Osteocyte (in vitro differentiated cells): ENCODE measurements around the gene TBX2. TPM values are rescaled to one million over a fixed set of nuclear protein-coding genes. Genes with fewer than 3 reads are reported as not detected.

Experiments used
- DNase-seq: peaks from one replicate; pipeline ENCODE4 v3.0.0; 2021; ENCODE audit warnings: mixed read lengths; ENCODE audit not compliant: unreplicated experiment; ENCODE audit errors: extremely low spot score
- H3K27ac Mint-ChIP-seq: one replicate; pipeline ENCODE4 v1.8.0; 2021; ENCODE audit warnings: mild to moderate bottlenecking, mixed read lengths; ENCODE audit not compliant: unreplicated experiment
- H3K27me3 Mint-ChIP-seq: one replicate; pipeline ENCODE4 v1.8.0; 2021; ENCODE audit warnings: mixed read lengths; ENCODE audit not compliant: unreplicated experiment
- H3K36me3 Mint-ChIP-seq: one replicate; pipeline ENCODE4 v1.8.0; 2021; ENCODE audit warnings: mixed read lengths; ENCODE audit not compliant: unreplicated experiment
- H3K4me1 Mint-ChIP-seq: one replicate; pipeline ENCODE4 v1.8.0; 2021; ENCODE audit warnings: mixed read lengths; ENCODE audit not compliant: unreplicated experiment
- H3K4me3 Mint-ChIP-seq: one replicate; pipeline ENCODE4 v1.8.0; 2021; ENCODE audit warnings: mild to moderate bottlenecking, moderate library complexity, mixed read lengths; ENCODE audit not compliant: unreplicated experiment
- H3K9me3 Mint-ChIP-seq: one replicate; pipeline ENCODE4 v1.8.0; 2021; ENCODE audit warnings: mixed read lengths; ENCODE audit not compliant: unreplicated experiment
- CTCF ChIP-seq: fragments of 200-600 bp; sonication (generic); IDR thresholded peaks from 2 replicates; pipeline ENCODE4 v1.5.0; 2021; ENCODE audit warnings: antibody characterized with exemption, mild to moderate bottlenecking, moderate library complexity
- total RNA-seq: library from RNA; stranded (reverse); gene quantifications from 2 replicates; pipeline ENCODE4 v1.2.1, GENCODE V29; 2021

Gene TBX2
- total RNA-seq, 1 donor from 2014 or later = 25.9 TPM

DNA sequence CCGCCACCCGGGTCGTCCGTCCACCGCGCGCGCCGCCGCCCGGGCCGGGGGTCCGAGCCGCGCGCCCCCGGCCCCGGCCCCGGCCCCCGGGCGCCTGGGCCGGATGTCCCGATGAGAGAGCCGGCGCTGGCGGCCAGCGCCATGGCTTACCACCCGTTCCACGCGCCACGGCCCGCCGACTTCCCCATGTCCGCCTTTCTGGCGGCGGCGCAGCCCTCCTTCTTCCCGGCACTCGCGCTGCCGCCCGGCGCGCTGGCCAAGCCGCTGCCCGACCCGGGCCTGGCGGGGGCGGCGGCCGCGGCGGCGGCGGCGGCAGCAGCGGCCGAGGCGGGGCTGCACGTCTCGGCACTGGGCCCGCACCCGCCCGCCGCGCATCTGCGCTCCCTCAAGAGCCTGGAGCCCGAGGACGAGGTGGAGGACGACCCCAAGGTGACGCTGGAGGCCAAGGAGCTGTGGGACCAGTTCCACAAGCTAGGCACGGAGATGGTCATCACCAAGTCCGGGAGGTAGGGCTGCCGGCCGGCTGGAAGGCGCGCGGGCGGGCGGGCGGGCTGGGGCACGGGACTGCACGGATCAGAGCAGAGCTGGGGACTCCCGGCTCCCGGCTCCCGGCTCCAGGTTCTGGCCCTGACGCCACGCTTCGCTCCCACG lies 548 bp downstream of the TBX2 start:
- H3K27me3 Mint-ChIP-seq = no peaks in the 10 kb centered on the region
- H3K27ac Mint-ChIP-seq = peak overlapping the region; percentile 87
- peaks cover 14% of the 10 kb centered on the region for H3K36me3 Mint-ChIP-seq
- H3K4me1 Mint-ChIP-seq = peaks cover 29% of the 10 kb centered on the region
- peak overlapping the region; percentile 84 for H3K4me3 Mint-ChIP-seq
- no peak for TF ChIP-seq CTCF
- no peak for DNase-seq
- H3K9me3 Mint-ChIP-seq = no peaks in the 10 kb centered on the region

GRCh38 chr17:61400717-61401388 lies 1.2 kb downstream of the TBX2 start:
- peak overlapping the region; percentile 87 for H3K27ac Mint-ChIP-seq
- H3K4me3 Mint-ChIP-seq = peak overlapping the region; percentile 84
- peaks cover 29% of the 10 kb centered on the region for H3K4me1 Mint-ChIP-seq
- no peak for DNase-seq
- peaks cover 14% of the 10 kb centered on the region for H3K36me3 Mint-ChIP-seq
- no peaks in the 10 kb centered on the region for H3K9me3 Mint-ChIP-seq
- no peaks in the 10 kb centered on the region for H3K27me3 Mint-ChIP-seq
- TF ChIP-seq CTCF = no peak

GRCh38 chr17:61401389-61402072 lies 1.9 kb downstream of the TBX2 start:
- no peak for TF ChIP-seq CTCF
- DNase-seq = no peak
- H3K9me3 Mint-ChIP-seq = no peaks in the 10 kb centered on the region
- H3K27me3 Mint-ChIP-seq = no peaks in the 10 kb centered on the region
- peaks cover 29% of the 10 kb centered on the region for H3K4me1 Mint-ChIP-seq
- H3K27ac Mint-ChIP-seq = peak overlapping the region; percentile 87
- peak overlapping the region; percentile 84 for H3K4me3 Mint-ChIP-seq
- H3K36me3 Mint-ChIP-seq = peaks cover 16% of the 10 kb centered on the region

GRCh38 chr17:61402073-61402541 lies 2.5 kb downstream of the TBX2 start:
- Mint-ChIP-seq H3K4me3 (peak overlapping the region; percentile 84), H3K4me1 (peaks cover 29% of the 10 kb centered on the region), H3K27ac (peak overlapping the region; percentile 2), H3K27me3 (no peaks in the 10 kb centered on the region), H3K36me3 (peaks cover 16% of the 10 kb centered on the region), H3K9me3 (no peaks in the 10 kb centered on the region)
- no peak for TF ChIP-seq CTCF
- DNase-seq = no peak
